GM23338 (cell line): Measurements from ENCODE around the gene RTEL1. TPM values are rescaled to one million over a fixed set of nuclear protein-coding genes. Genes with fewer than 3 reads are reported as not detected.

Experiments used
- ATAC-seq: fragments of 200-7000 bp; cut with Tn5 transposase; 3 replicates; pipeline ENCODE4 v1.9.1; 2020
- DNase-seq: peaks from one replicate; pipeline ENCODE4 v3.0.0-alpha.2; 2015; ENCODE audit warnings: low spot score
- H2AFZ ChIP-seq: fragments of 200-600 bp; sonication (generic); 2 replicates; pipeline ENCODE4 v1.8.0; 2016; ENCODE audit warnings: antibody characterized with exemption, mild to moderate bottlenecking, moderate library complexity
- H3F3A ChIP-seq: fragments of 200-600 bp; sonication (generic); replicated peaks from 2 replicates; pipeline ENCODE4 v1.8.0; 2017; ENCODE audit warnings: antibody characterized with exemption, mixed run types, low read depth
- H3K27ac ChIP-seq: fragments of 200-600 bp; sonication (generic); 2 replicates; pipeline ENCODE4 v1.6.1; 2016; ENCODE audit warnings: low read depth
- H3K27me3 ChIP-seq: fragments of 200-600 bp; sonication (generic); 2 replicates; pipeline ENCODE4 v1.8.0; 2016; ENCODE audit warnings: mild to moderate bottlenecking, mixed run types, moderate library complexity; ENCODE audit not compliant: insufficient read depth
- H3K36me3 ChIP-seq: fragments of 200-600 bp; sonication (generic); 2 replicates; pipeline ENCODE4 v1.8.0; 2016; ENCODE audit warnings: mild to moderate bottlenecking; ENCODE audit not compliant: insufficient read depth
- H3K4me1 ChIP-seq: fragments of 200-600 bp; sonication (generic); 2 replicates; pipeline ENCODE4 v1.8.0; 2016; ENCODE audit warnings: mild to moderate bottlenecking, moderate library complexity; ENCODE audit not compliant: insufficient read depth
- H3K4me2 ChIP-seq: fragments of 200-600 bp; sonication (generic); 2 replicates; pipeline ENCODE4 v1.7.1; 2017; ENCODE audit warnings: mixed run types
- H3K4me3 ChIP-seq: fragments of 200-600 bp; sonication (generic); 2 replicates; pipeline ENCODE4 v1.6.1; 2016; ENCODE audit warnings: mixed run types
- H3K79me2 ChIP-seq: fragments of 200-600 bp; sonication (generic); replicated peaks from 2 replicates; pipeline ENCODE4 v1.8.0; 2017; ENCODE audit warnings: mild to moderate bottlenecking; ENCODE audit not compliant: insufficient read depth
- H3K9me2 ChIP-seq: fragments of 200-600 bp; sonication (generic); 2 replicates; pipeline ENCODE4 v1.8.0; 2017; ENCODE audit not compliant: insufficient read depth
- H4K20me1 ChIP-seq: fragments of 200-600 bp; sonication (generic); replicated peaks from 2 replicates; pipeline ENCODE4 v1.8.0; 2017; ENCODE audit warnings: mild to moderate bottlenecking; ENCODE audit not compliant: insufficient read depth
- H3K27ac Mint-ChIP-seq: 2 replicates; pipeline ENCODE4 v1.8.0; 2020; ENCODE audit warnings: inconsistent platforms, mild to moderate bottlenecking, moderate library complexity, mixed read lengths
- H3K27me3 Mint-ChIP-seq: 3 replicates; pipeline ENCODE4 v1.8.0; 2022; ENCODE audit warnings: low read depth, mild to moderate bottlenecking, moderate library complexity, mixed read lengths, inconsistent platforms; ENCODE audit not compliant: insufficient read depth, poor library complexity
- H3K36me3 Mint-ChIP-seq: 3 replicates; pipeline ENCODE4 v1.8.0; 2021; ENCODE audit warnings: low read depth, mild to moderate bottlenecking, inconsistent platforms, moderate library complexity, mixed read lengths
- H3K4me1 Mint-ChIP-seq: 3 replicates; pipeline ENCODE4 v1.8.0; 2020; ENCODE audit warnings: mild to moderate bottlenecking, inconsistent platforms, mixed read lengths
- H3K4me3 Mint-ChIP-seq: 3 replicates; pipeline ENCODE4 v1.8.0; 2021; ENCODE audit warnings: moderate library complexity, mild to moderate bottlenecking, inconsistent platforms, mixed read lengths
- H3K9me3 Mint-ChIP-seq: 3 replicates; pipeline ENCODE4 v1.8.0; 2020; ENCODE audit warnings: moderate library complexity, mild to moderate bottlenecking, inconsistent platforms, mixed read lengths
- CREB1 ChIP-seq: fragments of 250-450 bp; sonication (Bioruptor Pico); IDR thresholded peaks from 2 replicates; pipeline ENCODE4 v1.5.0; 2020; ENCODE audit warnings: low read depth, mild to moderate bottlenecking, moderate library complexity
- ETS1 ChIP-seq: IDR thresholded peaks from 2 replicates; pipeline ENCODE4 v1.6.1; 2016; ENCODE audit warnings: antibody characterized with exemption
- EZH2 ChIP-seq: fragments of 200-600 bp; sonication (generic); IDR thresholded peaks from one replicate; pipeline ENCODE4 v1.8.0; 2017; ENCODE audit warnings: antibody characterized with exemption, mild to moderate bottlenecking, low read depth; ENCODE audit not compliant: unreplicated experiment
- EZH2phosphoT487 ChIP-seq: fragments of 200-600 bp; sonication (generic); IDR thresholded peaks from one replicate; pipeline ENCODE4 v1.8.1; 2018; ENCODE audit warnings: antibody characterized with exemption; ENCODE audit not compliant: unreplicated experiment
- JUNB ChIP-seq: IDR thresholded peaks from one replicate; pipeline ENCODE4 v1.6.1; 2016; ENCODE audit warnings: antibody characterized with exemption; ENCODE audit not compliant: unreplicated experiment
- NANOG ChIP-seq: IDR thresholded peaks from 2 replicates; pipeline ENCODE4 v1.6.1; 2016; ENCODE audit warnings: antibody characterized with exemption, borderline replicate concordance
- POLR2AphosphoS5 ChIP-seq: IDR thresholded peaks from 2 replicates; pipeline ENCODE4 v1.6.1; 2016; ENCODE audit warnings: antibody characterized with exemption, low read depth
- STAT1 ChIP-seq: IDR thresholded peaks from one replicate; pipeline ENCODE4 v1.6.1; 2016; ENCODE audit warnings: antibody characterized with exemption; ENCODE audit not compliant: unreplicated experiment
- ZNF114 ChIP-seq: fragments of 250-450 bp; sonication (Bioruptor Pico); IDR thresholded peaks from 2 replicates; pipeline ENCODE4 v1.5.0; 2020; ENCODE audit warnings: mild to moderate bottlenecking, moderate library complexity
- ZNF331 ChIP-seq: fragments of 250-450 bp; sonication (Bioruptor Pico); IDR thresholded peaks from 2 replicates; pipeline ENCODE4 v1.5.0; 2020; ENCODE audit warnings: low read depth, mild to moderate bottlenecking, moderate library complexity
- ZNF462 ChIP-seq: fragments of 250-450 bp; sonication (Bioruptor Pico); IDR thresholded peaks from 2 replicates; pipeline ENCODE4 v1.5.0; 2020; ENCODE audit warnings: mild to moderate bottlenecking, moderate library complexity
- polyA plus RNA-seq: library from polyadenylated mRNA; unstranded; fragments of >200 nt; fragmentation: Nextera tagmentation; extraction: Ambion mirVana; gene quantifications from 2 replicates; pipeline ENCODE4 v1.2.1, GENCODE V29; 2016
- total RNA-seq: library from RNA; depleted of rRNA; stranded (reverse); fragments of >200 nt; shearing (Covaris generic); gene quantifications from 2 replicates; pipeline ENCODE4 v1.2.3, GENCODE V29; 2014
- TF ChIP-seq, protein P1 (sequence below), 2 experiments: fragments of 200-600 bp in 1 of 2; sonication (generic) in 1 of 2; conservative IDR thresholded peaks; 2 replicates each; pipeline versions ENCODE4 v1.5.1 to v1.6.1; 2016 to 2017; ENCODE audit warnings: antibody characterized with exemption in 2 of 2, low read depth in 2 of 2, mild to moderate bottlenecking in 2 of 2, moderate library complexity in 1 of 2
- TF ChIP-seq, protein P2 (sequence below): IDR thresholded peaks from one replicate; pipeline ENCODE4 v1.6.1; 2018; ENCODE audit warnings: antibody characterized with exemption; ENCODE audit not compliant: unreplicated experiment

RTEL1 gene
- total and polyA plus RNA-seq, 2 experiments from 2014 or later, result 14.2 to 34.5 TPM

DNA sequence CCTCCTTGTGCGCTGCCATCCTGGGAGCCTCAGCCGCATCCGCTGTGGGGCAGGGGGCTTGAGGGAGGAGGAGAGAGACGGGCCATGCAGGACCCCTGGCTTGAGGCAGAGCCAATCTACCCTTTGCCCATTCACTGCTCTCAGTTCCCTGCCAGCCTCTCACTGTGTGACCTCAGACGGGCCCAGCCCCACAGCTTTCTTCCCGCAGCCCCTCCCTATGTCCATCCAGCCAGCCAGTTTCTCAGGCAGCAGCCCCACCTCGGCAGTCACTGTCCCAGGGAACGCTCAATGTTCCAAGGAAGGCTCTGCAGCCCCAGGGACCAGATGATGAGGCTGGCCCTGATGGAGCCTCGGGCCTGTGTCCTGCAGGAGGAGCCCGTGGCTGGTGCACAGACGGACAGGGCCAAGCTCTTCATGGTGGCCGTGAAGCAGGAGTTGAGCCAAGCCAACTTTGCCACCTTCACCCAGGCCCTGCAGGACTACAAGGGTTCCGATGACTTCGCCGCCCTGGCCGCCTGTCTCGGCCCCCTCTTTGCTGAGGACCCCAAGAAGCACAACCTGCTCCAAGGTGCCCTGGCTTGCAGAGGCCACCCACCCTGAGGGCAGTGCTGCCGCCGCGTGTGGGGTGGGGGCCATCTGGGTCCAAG is 34.4 kb downstream of the RTEL1 start:
- peaks cover 27% of the 10 kb centered on the region for H3K36me3 Mint-ChIP-seq
- H3K9me3 Mint-ChIP-seq, result peaks cover 14% of the 10 kb centered on the region; the same call in 2 of the 3 replicates
- Histone ChIP-seq H3K27me3 (no peaks in the 10 kb centered on the region), H3K27ac (no peak overlapping the region), H3K9me2 (no peaks in the 10 kb centered on the region), H3K79me2 (no peaks in the 10 kb centered on the region), H4K20me1 (no peaks in the 10 kb centered on the region), H3K4me3 (no peak overlapping the region), H3K4me2 (no peak overlapping the region), H2AFZ (no peak overlapping the region), H3K36me3 (no peaks in the 10 kb centered on the region), H3F3A (peaks cover 2% of the 10 kb centered on the region; the same call in 1 of the 2 replicates), H3K4me1 (no peaks in the 10 kb centered on the region)
- H3K4me1 Mint-ChIP-seq, result peaks cover 3% of the 10 kb centered on the region; the same call in 2 of the 3 replicates
- H3K27me3 Mint-ChIP-seq, result peaks cover 34% of the 10 kb centered on the region
- H3K4me3 Mint-ChIP-seq, result no peak overlapping the region
- H3K27ac Mint-ChIP-seq, result no peak overlapping the region
- ATAC-seq, result no peak
- no peak for DNase-seq
- TF ChIP-seq, protein P1, sequence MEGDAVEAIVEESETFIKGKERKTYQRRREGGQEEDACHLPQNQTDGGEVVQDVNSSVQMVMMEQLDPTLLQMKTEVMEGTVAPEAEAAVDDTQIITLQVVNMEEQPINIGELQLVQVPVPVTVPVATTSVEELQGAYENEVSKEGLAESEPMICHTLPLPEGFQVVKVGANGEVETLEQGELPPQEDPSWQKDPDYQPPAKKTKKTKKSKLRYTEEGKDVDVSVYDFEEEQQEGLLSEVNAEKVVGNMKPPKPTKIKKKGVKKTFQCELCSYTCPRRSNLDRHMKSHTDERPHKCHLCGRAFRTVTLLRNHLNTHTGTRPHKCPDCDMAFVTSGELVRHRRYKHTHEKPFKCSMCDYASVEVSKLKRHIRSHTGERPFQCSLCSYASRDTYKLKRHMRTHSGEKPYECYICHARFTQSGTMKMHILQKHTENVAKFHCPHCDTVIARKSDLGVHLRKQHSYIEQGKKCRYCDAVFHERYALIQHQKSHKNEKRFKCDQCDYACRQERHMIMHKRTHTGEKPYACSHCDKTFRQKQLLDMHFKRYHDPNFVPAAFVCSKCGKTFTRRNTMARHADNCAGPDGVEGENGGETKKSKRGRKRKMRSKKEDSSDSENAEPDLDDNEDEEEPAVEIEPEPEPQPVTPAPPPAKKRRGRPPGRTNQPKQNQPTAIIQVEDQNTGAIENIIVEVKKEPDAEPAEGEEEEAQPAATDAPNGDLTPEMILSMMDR (conservative IDR thresholded peaks at IDR 0.05; ENCODE audit: low read depth in 2 of 2), result no peak
- TF ChIP-seq ZNF462 (no peak), JUNB (no peak), NANOG (no peak), EZH2 (no peak), ZNF331 (CRISPR knock-in tag) (no peak), ZNF114 (CRISPR knock-in tag) (no peak), EZH2phosphoT487 (no peak), ETS1 (no peak), CREB1 (CRISPR knock-in tag) (no peak), STAT1 (no peak), POLR2AphosphoS5 (no peak)
- TF ChIP-seq, protein P2, sequence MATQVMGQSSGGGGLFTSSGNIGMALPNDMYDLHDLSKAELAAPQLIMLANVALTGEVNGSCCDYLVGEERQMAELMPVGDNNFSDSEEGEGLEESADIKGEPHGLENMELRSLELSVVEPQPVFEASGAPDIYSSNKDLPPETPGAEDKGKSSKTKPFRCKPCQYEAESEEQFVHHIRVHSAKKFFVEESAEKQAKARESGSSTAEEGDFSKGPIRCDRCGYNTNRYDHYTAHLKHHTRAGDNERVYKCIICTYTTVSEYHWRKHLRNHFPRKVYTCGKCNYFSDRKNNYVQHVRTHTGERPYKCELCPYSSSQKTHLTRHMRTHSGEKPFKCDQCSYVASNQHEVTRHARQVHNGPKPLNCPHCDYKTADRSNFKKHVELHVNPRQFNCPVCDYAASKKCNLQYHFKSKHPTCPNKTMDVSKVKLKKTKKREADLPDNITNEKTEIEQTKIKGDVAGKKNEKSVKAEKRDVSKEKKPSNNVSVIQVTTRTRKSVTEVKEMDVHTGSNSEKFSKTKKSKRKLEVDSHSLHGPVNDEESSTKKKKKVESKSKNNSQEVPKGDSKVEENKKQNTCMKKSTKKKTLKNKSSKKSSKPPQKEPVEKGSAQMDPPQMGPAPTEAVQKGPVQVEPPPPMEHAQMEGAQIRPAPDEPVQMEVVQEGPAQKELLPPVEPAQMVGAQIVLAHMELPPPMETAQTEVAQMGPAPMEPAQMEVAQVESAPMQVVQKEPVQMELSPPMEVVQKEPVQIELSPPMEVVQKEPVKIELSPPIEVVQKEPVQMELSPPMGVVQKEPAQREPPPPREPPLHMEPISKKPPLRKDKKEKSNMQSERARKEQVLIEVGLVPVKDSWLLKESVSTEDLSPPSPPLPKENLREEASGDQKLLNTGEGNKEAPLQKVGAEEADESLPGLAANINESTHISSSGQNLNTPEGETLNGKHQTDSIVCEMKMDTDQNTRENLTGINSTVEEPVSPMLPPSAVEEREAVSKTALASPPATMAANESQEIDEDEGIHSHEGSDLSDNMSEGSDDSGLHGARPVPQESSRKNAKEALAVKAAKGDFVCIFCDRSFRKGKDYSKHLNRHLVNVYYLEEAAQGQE, result no peak
